Stimulated activated CD8-positive, alpha-beta memory T cell treated with anti-CD3 and anti-CD28 coated beads, Interleukin-4, amount 100 ng/mL, for 4 hours (primary cell): ENCODE measurements around the gene RSL24D1.

Experiments
- DNase-seq, 2 donors: peaks; one replicate each; pipeline ENCODE4 v3.0.0-alpha.2; 2020; ENCODE audit warnings: low read depth in 2 of 2, low spot score in 1 of 2

Gene RSL24D1

DNA sequence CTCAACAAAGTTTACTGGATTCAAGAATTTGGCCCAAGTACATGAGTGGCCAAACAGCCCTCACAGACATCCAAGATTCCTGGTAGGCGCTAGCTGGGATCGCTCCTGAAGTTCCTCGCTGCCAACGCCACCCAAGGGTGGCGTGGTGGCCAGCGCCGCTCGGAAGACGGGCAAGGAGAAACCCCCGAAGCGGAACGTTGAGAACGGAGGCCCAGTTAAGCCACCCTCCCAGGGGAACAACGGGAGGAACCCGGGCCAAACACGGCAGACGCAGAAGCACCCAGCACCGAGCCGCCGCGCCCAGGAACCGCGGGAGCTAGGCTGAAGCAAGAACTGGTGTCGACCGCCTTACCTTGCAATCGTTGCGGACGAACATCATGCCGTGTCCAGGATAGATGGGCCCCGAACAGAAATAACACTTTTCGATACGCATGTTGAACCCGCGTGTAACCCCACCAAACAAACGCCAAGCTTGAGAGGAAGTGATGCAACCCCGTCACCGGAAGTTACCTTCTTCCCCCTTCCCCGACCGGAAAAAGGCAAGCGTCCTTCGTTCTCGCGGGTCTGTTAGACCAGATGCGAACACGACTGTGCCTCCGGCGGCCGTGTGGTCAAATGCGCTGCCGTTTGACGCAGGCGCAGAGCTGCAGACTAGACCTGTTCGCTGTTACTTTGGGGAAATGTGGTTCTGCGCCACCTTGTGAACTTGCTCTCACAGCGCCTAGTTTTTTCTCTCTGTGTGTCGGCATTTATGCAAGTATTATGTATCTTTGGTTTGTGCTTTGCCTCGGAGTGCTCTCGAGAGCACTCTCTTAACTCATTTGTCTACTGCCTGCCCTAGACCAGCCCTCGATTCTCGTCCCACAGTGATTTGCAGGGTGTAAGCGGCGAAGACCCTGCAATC is at the start of gene RSL24D1:
Gene RSL24D1 (minus strand): TSS at position 484 of the 904 bp plus-strand sequence. CDS start 51 bp downstream, at position 433.
- DNase-seq, result peak; percentile 88 to 94

DNA sequence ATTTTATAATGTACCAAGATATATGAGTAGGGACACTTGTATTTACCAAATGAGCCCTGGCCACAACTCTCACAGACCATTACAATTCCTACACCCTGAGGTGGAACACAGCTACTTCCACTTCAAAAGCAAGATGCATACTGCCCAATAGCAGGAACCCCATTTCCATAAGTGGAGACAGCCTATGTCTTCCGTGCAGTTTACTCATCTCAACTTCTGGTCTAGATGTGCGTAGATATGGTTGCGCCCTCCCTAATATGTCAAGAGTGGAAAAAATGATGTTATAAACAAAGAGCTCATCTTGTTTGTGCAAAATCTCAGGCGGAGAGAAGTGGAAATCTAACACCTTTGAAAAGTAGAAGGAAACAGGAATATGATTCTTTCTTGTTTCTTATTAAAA is 48.3 kb upstream of the RSL24D1 start:
- no peak for DNase-seq

DNA sequence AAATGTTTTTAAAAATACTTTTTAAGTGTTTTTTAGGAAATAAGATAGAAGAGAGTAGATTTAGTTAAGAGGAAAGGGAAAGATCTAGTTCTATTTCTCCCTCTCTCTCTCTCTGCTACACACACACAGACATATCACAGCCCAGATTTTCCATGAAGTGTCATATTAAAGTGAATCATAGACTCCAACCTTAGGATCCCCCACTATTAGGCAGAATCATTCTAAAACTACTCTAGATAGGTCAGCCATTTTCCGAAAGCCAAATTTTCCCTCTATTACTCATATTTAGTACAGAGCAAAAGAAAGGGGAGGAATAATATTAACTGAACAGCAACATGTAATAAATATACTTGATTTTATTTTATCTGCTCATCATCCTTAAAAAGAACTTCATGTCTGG is 45.1 kb upstream of the RSL24D1 start:
- DNase-seq, result no peak

GRCh38 chr15:55241186-55241585 is 44.4 kb upstream of the RSL24D1 start:
- no peak for DNase-seq

DNA sequence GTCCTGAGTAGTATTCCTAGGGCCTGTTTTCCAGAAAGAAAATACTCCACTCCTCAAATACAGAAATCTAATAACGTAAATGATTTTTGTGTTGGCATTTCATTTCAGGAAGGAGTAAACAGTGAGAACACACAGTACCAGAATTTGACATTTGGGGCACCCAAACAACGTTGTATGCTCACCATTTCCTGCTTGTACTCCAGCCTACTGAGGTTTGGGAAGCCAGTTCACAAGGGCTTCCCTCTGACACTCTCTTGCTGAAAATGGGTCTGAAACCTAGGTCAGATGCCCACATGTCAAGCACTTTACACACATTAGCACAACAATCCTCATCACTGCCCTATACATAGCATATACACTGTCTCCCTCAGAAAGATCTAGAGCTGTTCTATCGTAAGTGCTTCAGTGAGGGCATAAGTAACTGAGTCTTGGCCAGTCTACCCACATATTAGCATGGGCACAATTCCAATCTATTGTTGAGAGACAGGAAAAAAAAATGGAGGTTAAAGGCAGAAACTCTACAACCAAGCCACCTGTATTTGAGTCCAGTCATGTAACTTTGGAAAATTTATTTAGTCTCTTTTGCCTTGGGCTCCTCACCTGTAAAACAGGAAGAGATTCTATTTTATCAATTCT is 43.5 kb upstream of the RSL24D1 start:
- DNase-seq, result no peak

GRCh38 chr15:55239440-55240124 is 42.8 kb upstream of the RSL24D1 start:
- no peak for DNase-seq

DNA sequence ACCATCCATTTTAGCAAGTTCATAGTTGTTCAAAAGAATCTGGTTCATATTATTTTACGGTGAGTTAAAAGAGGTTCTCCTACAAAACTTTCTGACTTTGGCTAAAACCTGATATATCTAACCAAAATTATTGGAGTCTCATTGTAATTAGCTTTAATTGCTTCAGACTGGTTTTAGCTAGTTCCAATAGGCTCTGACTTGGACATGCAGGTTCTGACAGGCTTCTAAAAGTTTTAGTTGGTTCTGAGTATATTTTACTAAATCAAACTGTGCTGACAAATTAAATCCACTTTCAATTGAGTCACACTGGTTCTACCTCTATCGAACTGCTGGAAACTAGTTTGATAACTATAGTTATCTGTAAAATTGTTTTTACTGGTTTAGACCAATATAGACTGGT is 42.1 kb upstream of the RSL24D1 start:
- no peak for DNase-seq

DNA sequence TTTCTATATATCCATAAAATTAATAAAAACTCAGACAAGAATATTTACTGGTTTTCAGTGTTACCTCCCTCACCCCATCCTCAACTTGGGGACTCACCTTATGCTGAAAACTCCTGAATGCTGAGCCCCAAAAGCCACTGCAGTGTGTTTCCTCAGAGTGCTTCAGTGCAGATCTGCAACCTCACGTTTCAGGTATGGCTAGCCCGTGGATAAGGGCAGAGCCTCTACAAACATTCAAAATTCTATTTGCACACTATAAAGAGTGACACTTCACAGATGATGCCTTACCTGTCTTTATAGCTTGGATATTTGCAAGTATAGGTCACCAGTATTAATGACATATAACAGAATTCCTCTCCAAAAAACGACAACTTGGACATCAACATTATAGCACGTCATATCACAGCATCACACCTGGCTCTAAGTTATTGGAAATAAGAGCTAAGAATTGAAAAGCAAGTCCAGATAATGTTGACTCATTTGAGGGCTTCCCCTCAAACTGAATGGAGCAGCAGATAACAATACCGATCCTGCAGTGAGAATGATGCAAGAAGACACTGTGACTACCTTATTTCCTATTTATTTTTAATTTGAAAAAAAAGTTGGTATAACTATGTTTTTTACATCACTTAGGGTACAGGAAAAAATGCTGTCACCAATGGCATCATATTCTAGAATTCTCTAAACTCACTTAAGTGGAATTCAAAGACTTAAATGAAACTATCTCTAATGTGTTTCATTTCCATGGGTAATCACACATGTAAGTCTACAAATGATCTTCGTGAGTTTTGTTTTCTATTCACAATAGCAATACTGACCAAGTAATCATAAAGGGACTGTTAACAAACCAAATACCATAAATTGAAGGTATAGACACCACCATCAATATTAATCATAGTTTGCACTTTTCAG is 40.7 kb upstream of the RSL24D1 start:
- DNase-seq, result no peak

DNA sequence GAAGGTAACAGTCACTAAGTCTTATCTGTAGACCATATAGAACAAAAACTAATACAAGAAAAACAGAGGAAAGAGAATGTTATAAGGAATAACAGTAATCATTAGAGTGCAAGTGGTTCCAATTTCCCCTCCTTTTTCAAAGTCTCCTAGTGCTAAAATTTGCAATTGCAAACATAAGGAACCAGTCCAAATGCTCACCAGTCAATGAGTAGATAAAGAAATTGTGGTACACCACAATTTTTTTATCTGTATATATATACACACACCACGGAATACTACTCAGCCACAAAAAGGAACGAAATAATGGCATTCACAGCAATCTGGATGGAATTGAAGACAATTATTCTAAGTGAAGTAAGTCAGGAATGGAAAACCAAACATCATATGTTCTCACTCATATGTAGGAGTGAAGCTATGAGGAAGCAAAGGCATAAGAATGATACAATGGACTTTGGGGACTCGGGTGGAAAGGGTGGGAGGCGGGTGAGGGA is 38.9 kb upstream of the RSL24D1 start:
- DNase-seq, result no peak

- no peak for DNase-seq
Measured at GRCh38 chr15:55234800-55235104, 38.0 kb upstream of the RSL24D1 start.

- no peak for DNase-seq
Measured at GRCh38 chr15:55234104-55234799, 37.5 kb upstream of the RSL24D1 start.

GRCh38 chr15:55231455-55231854 is 34.7 kb upstream of the RSL24D1 start:
- DNase-seq, result no peak

- no peak for DNase-seq
Measured at GRCh38 chr15:55230953-55231352, 34.2 kb upstream of the RSL24D1 start.

GRCh38 chr15:55230051-55230670 is 33.4 kb upstream of the RSL24D1 start:
- DNase-seq, result no peak

- DNase-seq, result no peak
Measured at GRCh38 chr15:55226127-55226526, 29.4 kb upstream of the RSL24D1 start.

DNA sequence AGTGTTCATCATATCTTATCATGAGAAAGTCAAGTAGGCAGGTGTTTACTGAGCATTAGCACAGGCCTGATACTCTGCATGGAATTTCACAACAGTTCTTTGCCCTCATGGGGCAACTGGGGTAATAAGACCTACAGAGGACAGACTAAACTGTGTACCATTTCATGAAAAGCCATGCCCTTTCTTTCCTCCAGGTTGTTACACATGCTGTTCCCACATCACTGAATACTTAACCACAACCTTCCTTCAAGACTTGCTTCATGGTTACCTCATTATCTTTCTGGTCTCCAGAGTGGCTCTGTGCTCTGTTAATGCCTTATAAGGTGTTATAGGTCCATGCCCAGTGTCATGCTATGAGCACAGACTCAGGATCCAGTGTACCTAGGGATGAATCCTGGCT is 28.2 kb upstream of the RSL24D1 start:
- DNase-seq, result no peak

DNA sequence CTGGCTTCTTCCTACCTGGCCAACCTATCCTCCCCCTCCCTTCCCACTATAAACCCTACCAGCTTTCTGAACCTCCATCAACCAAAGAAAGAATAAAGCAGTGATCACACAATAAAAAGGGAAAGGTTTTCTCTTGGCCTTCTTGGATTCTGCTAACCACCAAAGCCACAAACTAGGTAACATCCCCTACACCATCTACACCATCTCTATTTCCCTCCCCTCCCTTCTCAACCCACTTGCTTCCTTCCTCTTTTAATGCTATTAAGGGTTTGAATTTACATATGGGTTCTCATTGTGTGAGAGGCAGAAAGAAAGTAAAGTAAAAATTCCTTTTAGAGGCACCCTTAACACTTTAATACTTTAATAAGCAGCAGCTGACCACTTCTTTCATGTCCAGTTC is 25.8 kb upstream of the RSL24D1 start:
- no peak for DNase-seq

- no peak for DNase-seq
Measured at GRCh38 chr15:55221090-55222011, 24.6 kb upstream of the RSL24D1 start.

- DNase-seq, result no peak
Measured at GRCh38 chr15:55220606-55221005, 23.9 kb upstream of the RSL24D1 start.
